Duodenal mucosa (tissue), 2 donors: ENCODE data around the gene UVRAG.

Experiments
- H3K27ac ChIP-seq: one replicate; pipeline ENCODE4 v1.7.0; 2013; ENCODE audit warnings: low read depth, low read length
- H3K27me3 ChIP-seq, 2 donors: one replicate each; pipeline ENCODE4 v1.7.0; 2013; ENCODE audit warnings: low read length in 2 of 2, control low read depth in 1 of 2; ENCODE audit not compliant: insufficient read depth in 2 of 2, control insufficient read depth in 1 of 2
- H3K36me3 ChIP-seq, 2 donors: one replicate each; pipeline ENCODE4 v1.7.0; 2013; ENCODE audit warnings: low read length in 2 of 2, control low read depth in 1 of 2; ENCODE audit not compliant: insufficient read depth in 2 of 2, control insufficient read depth in 1 of 2
- H3K4me1 ChIP-seq, 2 donors: one replicate each; pipeline ENCODE4 v1.7.0; 2013; ENCODE audit warnings: low read length in 2 of 2, control low read depth in 1 of 2; ENCODE audit not compliant: insufficient read depth in 2 of 2, control insufficient read depth in 1 of 2
- H3K4me3 ChIP-seq, 2 donors: one replicate each; pipeline ENCODE4 v1.7.0; 2013; ENCODE audit warnings: low read length in 2 of 2, low read depth in 1 of 2
- H3K9ac ChIP-seq, 2 donors: one replicate each; pipeline ENCODE4 v1.7.0; 2013; ENCODE audit warnings: low read length in 2 of 2, low read depth in 1 of 2
- H3K9me3 ChIP-seq, 2 donors: one replicate each; pipeline ENCODE4 v1.7.0; 2013; ENCODE audit warnings: low read length in 2 of 2, control low read depth in 1 of 2; ENCODE audit not compliant: control insufficient read depth in 1 of 2

Gene UVRAG

GRCh38 chr11:75894036-75894585 lies 79.1 kb downstream of the UVRAG start:
- H3K4me3 ChIP-seq = no peak overlapping the region
- no peaks in the 10 kb centered on the region for H3K27me3 ChIP-seq
- H3K4me1 ChIP-seq = no peaks in the 10 kb centered on the region
- no peak overlapping the region for H3K27ac ChIP-seq
- H3K9me3 ChIP-seq = no peaks in the 10 kb centered on the region
- peaks cover 0 to 14% of the 10 kb centered on the region in 2 donors for H3K36me3 ChIP-seq
- no peak overlapping the region for H3K9ac ChIP-seq

GRCh38 chr11:75896843-75897419 lies 81.9 kb downstream of the UVRAG start:
- Histone ChIP-seq H3K4me3 (no peak overlapping the region), H3K4me1 (peaks cover 0 to under 1% of the 10 kb centered on the region in 2 donors), H3K27ac (no peak overlapping the region), H3K36me3 (peaks cover 0 to 5% of the 10 kb centered on the region in 2 donors), H3K9me3 (no peaks in the 10 kb centered on the region), H3K27me3 (no peaks in the 10 kb centered on the region), H3K9ac (no peak overlapping the region)

- H3K9ac ChIP-seq = no peak overlapping the region
- H3K4me1 ChIP-seq = peaks cover 0 to 13% of the 10 kb centered on the region in 2 donors
- H3K9me3 ChIP-seq = no peaks in the 10 kb centered on the region
- no peaks in the 10 kb centered on the region for H3K27me3 ChIP-seq
- no peak overlapping the region for H3K4me3 ChIP-seq
- no peaks in the 10 kb centered on the region for H3K36me3 ChIP-seq
- no peak overlapping the region for H3K27ac ChIP-seq
Observed at GRCh38 chr11:75898871-75899270, 83.9 kb downstream of the UVRAG start.

- Histone ChIP-seq H3K4me1 (peaks cover 0 to 13% of the 10 kb centered on the region in 2 donors), H3K9me3 (no peaks in the 10 kb centered on the region), H3K4me3 (no peak overlapping the region), H3K36me3 (no peaks in the 10 kb centered on the region), H3K27ac (no peak overlapping the region), H3K9ac (no peak overlapping the region), H3K27me3 (no peaks in the 10 kb centered on the region)
Observed at GRCh38 chr11:75899806-75900205, 84.8 kb downstream of the UVRAG start.

- Histone ChIP-seq H3K4me3 (no peak overlapping the region), H3K36me3 (no peaks in the 10 kb centered on the region), H3K9me3 (no peaks in the 10 kb centered on the region), H3K4me1 (peaks cover 0 to 13% of the 10 kb centered on the region in 2 donors), H3K27me3 (no peaks in the 10 kb centered on the region), H3K9ac (no peak overlapping the region), H3K27ac (no peak overlapping the region)
Observed at GRCh38 chr11:75900848-75901247, 85.8 kb downstream of the UVRAG start.

GRCh38 chr11:75902631-75903030 lies 87.6 kb downstream of the UVRAG start:
- H3K4me1 ChIP-seq = peaks cover 0 to 13% of the 10 kb centered on the region in 2 donors
- H3K9ac ChIP-seq = no peak overlapping the region
- H3K27me3 ChIP-seq = no peaks in the 10 kb centered on the region
- H3K36me3 ChIP-seq = no peaks in the 10 kb centered on the region
- H3K9me3 ChIP-seq = no peaks in the 10 kb centered on the region
- H3K27ac ChIP-seq = no peak overlapping the region
- H3K4me3 ChIP-seq = no peak overlapping the region

GRCh38 chr11:75903276-75903675 lies 88.3 kb downstream of the UVRAG start:
- Histone ChIP-seq H3K4me1 (peaks cover 0 to 13% of the 10 kb centered on the region in 2 donors), H3K36me3 (no peaks in the 10 kb centered on the region), H3K4me3 (no peak overlapping the region)

GRCh38 chr11:75905434-75905833 lies 90.4 kb downstream of the UVRAG start:
- Histone ChIP-seq H3K9me3 (no peaks in the 10 kb centered on the region), H3K4me3 (no peak overlapping the region), H3K36me3 (no peaks in the 10 kb centered on the region), H3K4me1 (peaks cover 0 to 13% of the 10 kb centered on the region in 2 donors), H3K27ac (no peak overlapping the region), H3K27me3 (no peaks in the 10 kb centered on the region), H3K9ac (no peak overlapping the region)

More at GRCh38 chr11:75903276-75903675, 88.3 kb downstream of the UVRAG start:
- Histone ChIP-seq H3K9me3 (no peaks in the 10 kb centered on the region), H3K27ac (no peak overlapping the region), H3K27me3 (no peaks in the 10 kb centered on the region), H3K9ac (no peak overlapping the region)

- no peak overlapping the region for H3K4me3 ChIP-seq
- H3K9ac ChIP-seq = no peak overlapping the region
- no peaks in the 10 kb centered on the region for H3K9me3 ChIP-seq
- H3K27ac ChIP-seq = no peak overlapping the region
- H3K4me1 ChIP-seq = peaks cover 0 to 2% of the 10 kb centered on the region in 2 donors
- H3K27me3 ChIP-seq = no peaks in the 10 kb centered on the region
- no peaks in the 10 kb centered on the region for H3K36me3 ChIP-seq
Observed at GRCh38 chr11:75907906-75908527, 93.0 kb downstream of the UVRAG start.

GRCh38 chr11:75910426-75911145 lies 95.6 kb downstream of the UVRAG start:
- H3K4me3 ChIP-seq = no peak overlapping the region
- H3K27ac ChIP-seq = no peak overlapping the region
- H3K9me3 ChIP-seq = no peaks in the 10 kb centered on the region
- no peak overlapping the region for H3K9ac ChIP-seq
- peaks cover 0 to 6% of the 10 kb centered on the region in 2 donors for H3K36me3 ChIP-seq
- H3K4me1 ChIP-seq = no peaks in the 10 kb centered on the region
- H3K27me3 ChIP-seq = no peaks in the 10 kb centered on the region
